Stimulated activated memory B cell treated with anti-CD40 and anti-IgM and Interleukin-4, amounts not matched to agents 10 μg/mL and 1 μg/mL and 100 μg/mL, for 72 hours (primary cell): ENCODE results near the gene MUCL3.

ENCODE experiments used
- ATAC-seq: fragments of 150-1000 bp; cut with Tn5 transposase; 2 replicates; pipeline ENCODE4 v1.10.0; 2021
- H3K27ac Mint-ChIP-seq: one replicate; pipeline ENCODE4 v1.8.0; 2022; ENCODE audit warnings: mild to moderate bottlenecking, mixed read lengths
- H3K27me3 Mint-ChIP-seq: one replicate; pipeline ENCODE4 v1.8.0; 2022; ENCODE audit warnings: mixed read lengths
- H3K36me3 Mint-ChIP-seq: one replicate; pipeline ENCODE4 v1.8.0; 2022; ENCODE audit warnings: mixed read lengths
- H3K4me1 Mint-ChIP-seq: one replicate; pipeline ENCODE4 v1.8.0; 2022; ENCODE audit warnings: mixed read lengths
- H3K4me3 Mint-ChIP-seq: one replicate; pipeline ENCODE4 v1.8.0; 2022; ENCODE audit warnings: mild to moderate bottlenecking, moderate library complexity, mixed read lengths
- H3K9me3 Mint-ChIP-seq: one replicate; pipeline ENCODE4 v1.8.0; 2022; ENCODE audit warnings: mixed read lengths

The MUCL3 gene, protein sequence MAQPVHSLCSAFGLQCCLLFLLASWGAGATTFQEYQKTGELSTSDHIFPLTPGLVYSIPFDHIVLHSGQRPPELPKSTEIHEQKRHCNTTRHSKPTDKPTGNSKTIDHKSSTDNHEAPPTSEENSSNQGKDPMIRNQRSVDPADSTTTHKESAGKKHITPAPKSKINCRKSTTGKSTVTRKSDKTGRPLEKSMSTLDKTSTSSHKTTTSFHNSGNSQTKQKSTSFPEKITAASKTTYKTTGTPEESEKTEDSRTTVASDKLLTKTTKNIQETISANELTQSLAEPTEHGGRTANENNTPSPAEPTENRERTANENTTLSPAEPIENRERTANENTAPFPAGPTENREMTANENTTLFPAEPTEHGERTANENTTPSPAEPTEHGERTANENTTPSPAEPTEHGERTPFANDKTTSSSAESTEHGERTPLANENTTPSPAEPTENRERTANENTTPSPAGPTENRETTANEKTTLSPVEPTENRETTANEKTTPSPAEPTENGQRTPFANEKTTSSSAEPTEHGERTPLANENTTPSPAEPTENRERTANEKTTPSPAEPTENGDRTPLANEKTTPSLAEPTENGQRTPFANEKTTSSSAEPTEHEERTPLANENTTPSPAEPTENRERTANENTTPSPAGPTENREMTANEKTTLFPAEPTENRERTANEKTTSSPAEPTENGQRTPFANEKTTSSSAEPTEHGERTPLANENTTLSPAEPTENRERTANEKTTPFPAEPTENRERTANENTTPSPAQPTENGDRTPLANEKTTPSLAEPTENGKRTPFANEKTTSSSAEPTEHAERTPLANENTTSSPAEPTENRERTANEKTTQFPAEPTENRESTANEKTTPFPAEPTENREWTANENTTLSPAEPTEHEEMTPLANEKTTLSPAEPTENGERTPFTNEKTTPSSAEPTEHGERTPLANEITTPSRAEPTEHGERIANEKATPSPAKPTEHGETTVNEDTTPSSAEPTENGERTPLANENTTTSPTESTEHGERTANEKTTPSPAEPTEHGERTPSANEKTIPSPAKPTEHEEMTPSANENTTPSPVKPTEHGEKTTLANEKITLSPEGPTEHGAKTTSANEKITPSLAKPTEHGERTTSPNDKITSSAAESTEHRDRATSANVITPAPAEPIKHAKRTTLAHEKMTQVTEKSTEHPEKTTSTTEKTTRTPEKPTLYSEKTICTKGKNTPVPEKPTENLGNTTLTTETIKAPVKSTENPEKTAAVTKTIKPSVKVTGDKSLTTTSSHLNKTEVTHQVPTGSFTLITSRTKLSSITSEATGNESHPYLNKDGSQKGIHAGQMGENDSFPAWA (N-terminal part only)

GRCh38 chr6:30940361-30940986 lies at the start of gene MUCL3:
Gene MUCL3 (plus strand): TSS chr6:30940973. CDS start chr6:30941000, 27 bp downstream.
- peaks cover 7% of the 10 kb centered on the region for H3K4me1 Mint-ChIP-seq
- no peak within 1 kb of the TSS for H3K4me3 Mint-ChIP-seq
- H3K27ac Mint-ChIP-seq: no peak within 1 kb of the TSS
- H3K9me3 Mint-ChIP-seq: no peaks in the 10 kb centered on the region
- no peaks in the 10 kb centered on the region for H3K36me3 Mint-ChIP-seq
- peaks cover 81% of the 10 kb centered on the region for H3K27me3 Mint-ChIP-seq
- no peak for ATAC-seq

- ATAC-seq: no peak
- no peak overlapping the region for H3K4me3 Mint-ChIP-seq
- H3K4me1 Mint-ChIP-seq: peaks cover 25% of the 10 kb centered on the region
- no peak overlapping the region for H3K27ac Mint-ChIP-seq
- H3K36me3 Mint-ChIP-seq: peaks cover 56% of the 10 kb centered on the region
- no peaks in the 10 kb centered on the region for H3K27me3 Mint-ChIP-seq
- no peaks in the 10 kb centered on the region for H3K9me3 Mint-ChIP-seq
Observed at GRCh38 chr6:30891450-30891723, 49.4 kb upstream of the MUCL3 start.

- Mint-ChIP-seq H3K4me3 (no peak overlapping the region), H3K27me3 (no peaks in the 10 kb centered on the region), H3K27ac (no peak overlapping the region), H3K9me3 (no peaks in the 10 kb centered on the region), H3K4me1 (peaks cover 19% of the 10 kb centered on the region), H3K36me3 (peaks cover 59% of the 10 kb centered on the region)
- no peak for ATAC-seq
Observed at GRCh38 chr6:30891816-30892538, 48.8 kb upstream of the MUCL3 start.

DNA sequence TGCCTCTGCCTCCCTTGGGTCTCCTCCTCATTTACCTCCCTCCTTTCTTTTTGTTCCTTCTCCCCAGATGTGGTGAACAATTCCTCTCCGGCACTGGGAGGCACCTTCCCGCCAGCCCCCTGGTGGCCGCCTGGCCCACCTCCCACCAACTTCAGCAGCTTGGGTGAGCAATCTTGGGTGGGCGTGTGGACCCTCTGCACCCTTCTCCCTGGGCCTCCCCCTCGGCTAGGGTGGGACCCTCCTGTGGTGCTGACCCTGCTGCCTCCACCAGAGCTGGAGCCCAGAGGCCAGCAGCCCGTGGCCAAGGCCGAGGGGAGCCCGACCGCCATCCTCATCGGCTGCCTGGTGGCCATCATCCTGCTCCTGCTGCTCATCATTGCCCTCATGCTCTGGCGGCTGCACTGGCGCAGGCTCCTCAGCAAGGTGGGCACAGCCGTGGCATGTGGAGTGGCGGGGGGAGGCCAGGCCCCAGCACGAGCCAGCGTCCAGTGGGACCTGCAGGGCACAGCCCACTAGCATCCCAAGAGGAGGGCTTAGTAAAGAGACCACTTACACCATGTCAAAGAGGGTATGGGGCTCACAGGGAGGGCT lies 47.7 kb upstream of the MUCL3 start:
- no peaks in the 10 kb centered on the region for H3K27me3 Mint-ChIP-seq
- no peak overlapping the region for H3K27ac Mint-ChIP-seq
- H3K9me3 Mint-ChIP-seq: no peaks in the 10 kb centered on the region
- ATAC-seq: no peak
- H3K4me1 Mint-ChIP-seq: peaks cover 15% of the 10 kb centered on the region
- H3K4me3 Mint-ChIP-seq: no peak overlapping the region
- peaks cover 61% of the 10 kb centered on the region for H3K36me3 Mint-ChIP-seq

DNA sequence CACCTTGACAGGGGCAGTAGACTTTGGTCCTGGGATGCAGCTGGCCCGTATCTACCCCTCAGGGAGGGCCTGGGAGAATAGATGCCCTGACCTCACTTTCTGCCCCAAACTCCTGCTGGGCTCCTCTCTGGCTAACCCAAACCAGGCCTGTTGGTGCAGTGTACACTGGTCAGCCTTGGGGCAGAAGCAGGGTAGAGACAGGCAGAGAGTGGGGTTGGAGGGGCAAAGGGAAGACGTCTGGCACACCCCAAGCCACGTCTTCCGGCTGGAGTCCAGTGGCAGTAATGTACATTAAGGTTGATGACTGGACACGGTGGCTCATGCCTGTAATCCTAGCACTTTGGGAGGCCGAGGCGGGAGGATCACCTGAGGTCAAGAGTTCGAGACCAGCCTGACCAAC lies 47.1 kb upstream of the MUCL3 start:
- H3K9me3 Mint-ChIP-seq: no peaks in the 10 kb centered on the region
- H3K4me3 Mint-ChIP-seq: no peak overlapping the region
- peaks cover 62% of the 10 kb centered on the region for H3K36me3 Mint-ChIP-seq
- H3K27ac Mint-ChIP-seq: no peak overlapping the region
- ATAC-seq: no peak
- peaks cover 9% of the 10 kb centered on the region for H3K4me1 Mint-ChIP-seq
- no peaks in the 10 kb centered on the region for H3K27me3 Mint-ChIP-seq

GRCh38 chr6:30894381-30894780 lies 46.4 kb upstream of the MUCL3 start:
- Mint-ChIP-seq H3K4me3 (no peak overlapping the region), H3K27me3 (no peaks in the 10 kb centered on the region), H3K9me3 (no peaks in the 10 kb centered on the region), H3K27ac (no peak overlapping the region), H3K4me1 (peaks cover 9% of the 10 kb centered on the region), H3K36me3 (peaks cover 63% of the 10 kb centered on the region)
- no peak for ATAC-seq

GRCh38 chr6:30894935-30895334 lies 45.8 kb upstream of the MUCL3 start:
- peaks cover 63% of the 10 kb centered on the region for H3K36me3 Mint-ChIP-seq
- no peak for ATAC-seq

GRCh38 chr6:30895343-30895742 lies 45.4 kb upstream of the MUCL3 start:
- Mint-ChIP-seq H3K9me3 (no peaks in the 10 kb centered on the region), H3K4me1 (peaks cover 2% of the 10 kb centered on the region), H3K27ac (peak overlapping the region; percentile 69), H3K36me3 (peaks cover 63% of the 10 kb centered on the region), H3K4me3 (no peak overlapping the region), H3K27me3 (no peaks in the 10 kb centered on the region)
- no peak for ATAC-seq

More at GRCh38 chr6:30894935-30895334, 45.8 kb upstream of the MUCL3 start:
- no peaks in the 10 kb centered on the region for H3K27me3 Mint-ChIP-seq
- H3K4me1 Mint-ChIP-seq: peaks cover 6% of the 10 kb centered on the region
- no peak overlapping the region for H3K27ac Mint-ChIP-seq
- H3K4me3 Mint-ChIP-seq: no peak overlapping the region
- no peaks in the 10 kb centered on the region for H3K9me3 Mint-ChIP-seq

- ATAC-seq: no peak
- Mint-ChIP-seq H3K27me3 (no peaks in the 10 kb centered on the region), H3K27ac (no peak overlapping the region), H3K4me1 (no peaks in the 10 kb centered on the region), H3K4me3 (no peak overlapping the region), H3K9me3 (no peaks in the 10 kb centered on the region), H3K36me3 (peaks cover 60% of the 10 kb centered on the region)
Observed at GRCh38 chr6:30896541-30896940, 44.2 kb upstream of the MUCL3 start.

DNA sequence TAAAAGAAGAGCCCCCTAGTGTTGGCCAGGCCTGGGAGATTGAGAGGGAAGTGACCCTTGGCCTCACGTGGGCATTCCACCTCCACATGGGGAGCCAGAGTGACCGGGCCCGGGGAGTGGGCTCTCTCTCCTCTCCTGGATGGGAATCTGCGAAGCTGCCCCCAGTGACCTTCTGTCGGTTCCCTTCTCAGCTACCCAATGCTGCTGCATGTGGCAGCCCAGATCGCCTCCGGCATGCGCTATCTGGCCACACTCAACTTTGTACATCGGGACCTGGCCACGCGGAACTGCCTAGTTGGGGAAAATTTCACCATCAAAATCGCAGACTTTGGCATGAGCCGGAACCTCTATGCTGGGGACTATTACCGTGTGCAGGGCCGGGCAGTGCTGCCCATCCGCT lies 42.9 kb upstream of the MUCL3 start:
- ATAC-seq: no peak
- Mint-ChIP-seq H3K9me3 (no peaks in the 10 kb centered on the region), H3K27ac (no peak overlapping the region), H3K27me3 (no peaks in the 10 kb centered on the region), H3K4me3 (no peak overlapping the region), H3K36me3 (peaks cover 53% of the 10 kb centered on the region), H3K4me1 (peaks cover 8% of the 10 kb centered on the region)

DNA sequence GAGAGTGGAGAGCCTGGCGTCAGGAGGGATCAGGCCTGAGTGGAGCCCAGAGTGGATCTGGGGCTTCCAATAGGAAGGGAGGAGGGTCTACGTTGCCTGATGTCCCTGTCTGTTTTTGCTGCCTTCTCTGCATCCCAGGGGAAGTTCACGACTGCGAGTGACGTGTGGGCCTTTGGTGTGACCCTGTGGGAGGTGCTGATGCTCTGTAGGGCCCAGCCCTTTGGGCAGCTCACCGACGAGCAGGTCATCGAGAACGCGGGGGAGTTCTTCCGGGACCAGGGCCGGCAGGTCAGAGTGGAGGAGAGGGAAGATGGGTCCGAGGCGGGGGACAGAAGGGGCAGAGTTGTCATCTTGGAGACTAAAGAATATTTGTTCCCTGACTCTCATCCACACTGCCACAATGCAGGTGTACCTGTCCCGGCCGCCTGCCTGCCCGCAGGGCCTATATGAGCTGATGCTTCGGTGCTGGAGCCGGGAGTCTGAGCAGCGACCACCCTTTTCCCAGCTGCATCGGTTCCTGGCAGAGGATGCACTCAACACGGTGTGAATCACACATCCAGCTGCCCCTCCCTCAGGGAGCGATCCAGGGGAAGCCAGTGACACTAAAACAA lies 41.9 kb upstream of the MUCL3 start:
- no peaks in the 10 kb centered on the region for H3K27me3 Mint-ChIP-seq
- H3K36me3 Mint-ChIP-seq: peaks cover 47% of the 10 kb centered on the region
- H3K9me3 Mint-ChIP-seq: no peaks in the 10 kb centered on the region
- peaks cover 11% of the 10 kb centered on the region for H3K4me1 Mint-ChIP-seq
- H3K27ac Mint-ChIP-seq: no peak overlapping the region
- no peak overlapping the region for H3K4me3 Mint-ChIP-seq
- no peak for ATAC-seq

- Mint-ChIP-seq H3K36me3 (peaks cover 28% of the 10 kb centered on the region), H3K4me3 (no peak overlapping the region), H3K9me3 (no peaks in the 10 kb centered on the region), H3K27me3 (no peaks in the 10 kb centered on the region), H3K4me1 (peaks cover 11% of the 10 kb centered on the region), H3K27ac (no peak overlapping the region)
- ATAC-seq: no peak
Observed at GRCh38 chr6:30900863-30901417, 39.8 kb upstream of the MUCL3 start.

- H3K4me1 Mint-ChIP-seq: peaks cover 11% of the 10 kb centered on the region
- H3K4me3 Mint-ChIP-seq: no peak overlapping the region
- no peaks in the 10 kb centered on the region for H3K27me3 Mint-ChIP-seq
- peaks cover 25% of the 10 kb centered on the region for H3K36me3 Mint-ChIP-seq
- H3K27ac Mint-ChIP-seq: no peak overlapping the region
- no peak for ATAC-seq
- no peaks in the 10 kb centered on the region for H3K9me3 Mint-ChIP-seq
Observed at GRCh38 chr6:30901436-30901835, 39.3 kb upstream of the MUCL3 start.
